ENCODE measurements around the gene ZFP36.
A peak's percentile ranks its signal among the peaks of the same experiment; 100 is the strongest.
"Not testable (repeated sequence)": the region's sequence is repeated elsewhere in the genome, so short reads cannot be mapped to it uniquely, and the experiment has no call there.

The ZFP36 gene, protein sequence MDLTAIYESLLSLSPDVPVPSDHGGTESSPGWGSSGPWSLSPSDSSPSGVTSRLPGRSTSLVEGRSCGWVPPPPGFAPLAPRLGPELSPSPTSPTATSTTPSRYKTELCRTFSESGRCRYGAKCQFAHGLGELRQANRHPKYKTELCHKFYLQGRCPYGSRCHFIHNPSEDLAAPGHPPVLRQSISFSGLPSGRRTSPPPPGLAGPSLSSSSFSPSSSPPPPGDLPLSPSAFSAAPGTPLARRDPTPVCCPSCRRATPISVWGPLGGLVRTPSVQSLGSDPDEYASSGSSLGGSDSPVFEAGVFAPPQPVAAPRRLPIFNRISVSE

DNA sequence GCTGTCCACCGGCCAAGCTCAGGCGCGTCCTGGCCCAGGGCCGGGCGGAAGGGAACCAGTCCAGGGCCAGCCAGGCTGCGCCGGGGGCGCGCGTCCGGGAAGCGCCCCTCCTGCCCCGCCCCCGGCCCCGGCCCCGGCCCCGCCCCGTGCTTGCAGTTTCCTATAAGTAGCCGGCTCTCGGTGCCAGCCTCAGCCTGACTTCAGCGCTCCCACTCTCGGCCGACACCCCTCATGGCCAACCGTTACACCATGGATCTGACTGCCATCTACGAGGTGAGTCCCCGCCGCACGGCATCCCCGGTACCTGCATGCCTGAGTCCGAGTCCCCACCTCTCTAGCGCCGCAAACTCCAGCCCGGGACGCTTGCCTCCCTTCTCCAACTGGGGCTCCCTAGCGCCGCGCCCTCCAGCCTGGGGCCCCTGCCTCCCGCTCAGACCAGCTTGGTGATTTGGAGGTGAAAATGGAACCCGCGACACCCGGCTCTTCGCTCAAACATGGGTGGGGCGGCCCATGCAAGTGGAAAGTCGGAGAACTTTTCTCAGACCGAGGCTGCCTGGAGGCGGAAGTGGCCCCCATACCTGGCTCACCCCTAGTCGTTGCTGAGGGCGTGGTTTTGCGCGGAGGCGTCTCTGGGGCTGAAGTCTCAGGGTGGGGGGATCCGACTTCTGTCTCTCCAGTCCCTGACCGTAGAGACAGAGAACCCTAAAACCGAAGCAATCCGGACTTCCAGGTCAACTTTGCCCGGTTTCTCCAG is at the start of gene ZFP36:
Gene ZFP36, plus strand, starts transcription at position 192 of the 754 bp plus-strand sequence. Its CDS starts 58 bp downstream, at position 250.
- peak; percentile 89 for DNase-seq

DNA sequence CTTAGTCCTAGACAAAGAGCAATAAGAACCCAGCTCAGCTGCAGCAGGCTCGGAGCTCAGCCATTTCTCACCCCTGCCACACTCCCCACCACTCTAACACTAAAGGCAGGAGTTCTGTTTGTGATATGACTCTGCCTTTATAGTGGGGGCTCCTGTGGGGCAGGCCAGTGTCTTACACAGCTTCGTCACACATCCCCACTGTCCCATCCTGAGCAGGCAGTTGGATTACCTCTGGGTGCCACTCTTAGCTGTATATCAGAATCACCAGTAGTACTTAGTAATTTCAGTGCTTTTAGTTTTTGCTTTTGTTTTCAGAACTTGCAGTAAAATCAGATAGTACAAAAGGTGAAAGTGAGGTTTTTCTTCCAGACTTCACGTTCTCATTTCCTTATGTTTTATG is 47.6 kb upstream of the ZFP36 start:
- no peak for DNase-seq

DNA sequence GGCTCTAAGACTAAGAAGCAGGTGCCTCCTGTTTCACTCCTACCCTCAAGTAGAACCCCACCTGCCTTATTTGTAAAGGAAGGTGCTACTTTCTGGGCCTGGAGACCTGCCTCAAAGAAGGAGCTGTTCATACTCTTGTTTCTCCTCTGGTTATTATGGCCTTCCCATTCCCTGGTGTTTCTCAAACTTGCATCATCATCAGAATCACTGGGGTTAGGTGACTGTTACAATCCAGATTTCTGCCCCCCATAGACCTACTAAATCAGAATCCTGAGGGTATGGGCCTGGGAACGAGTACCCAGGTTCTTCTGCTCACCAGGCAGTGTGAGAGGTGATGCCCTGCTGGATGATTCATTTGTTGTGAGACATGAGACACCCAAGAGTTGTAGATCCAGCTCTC is 46.0 kb upstream of the ZFP36 start:
- DNase-seq: no peak

DNA sequence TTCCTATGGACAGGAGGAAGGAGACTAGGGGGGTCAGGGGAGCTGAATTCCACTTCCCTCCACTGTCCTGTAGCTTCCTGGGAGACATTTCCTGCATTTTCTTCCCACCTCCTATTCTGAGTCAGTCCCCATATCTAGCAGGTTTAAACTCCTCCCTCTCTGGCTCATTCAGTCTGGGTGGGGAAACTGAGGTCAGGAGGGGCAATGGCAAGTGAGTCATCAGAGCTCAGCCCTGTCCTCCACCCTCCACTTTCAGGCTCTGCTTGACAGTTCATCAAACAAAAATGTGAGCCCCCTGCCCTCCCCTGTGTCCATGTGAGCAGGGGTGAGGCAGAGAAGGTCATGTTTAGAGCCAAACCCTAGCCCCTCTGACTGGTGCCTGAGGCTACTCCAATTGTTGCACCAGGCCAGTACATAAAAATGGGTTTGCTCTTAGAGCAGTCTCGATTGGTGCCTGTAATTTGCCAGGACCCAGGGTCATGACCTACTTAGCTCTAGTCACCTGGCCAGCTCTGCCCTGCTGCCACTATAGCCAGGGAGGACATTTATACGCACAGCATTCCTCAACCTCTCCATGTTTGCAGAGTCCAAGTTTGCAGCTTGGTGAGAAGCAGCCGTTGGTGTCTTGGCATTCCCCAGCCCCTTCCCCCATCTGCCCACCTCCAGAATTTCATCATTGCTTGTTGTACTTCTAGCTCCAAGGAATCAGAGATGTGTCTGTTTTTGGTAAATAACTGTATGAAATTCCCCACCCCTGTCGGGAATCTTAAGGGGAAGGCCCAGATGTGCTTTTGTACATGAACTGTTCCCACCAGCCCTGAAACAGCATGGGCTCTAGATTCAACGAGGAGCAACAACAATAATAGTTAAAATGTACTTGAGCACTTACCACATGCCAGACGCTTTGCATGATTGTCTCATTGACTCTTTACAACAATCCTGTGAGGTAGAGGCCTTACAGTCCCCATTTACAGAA is 43.7 kb upstream of the ZFP36 start:
- DNase-seq: no peak

DNA sequence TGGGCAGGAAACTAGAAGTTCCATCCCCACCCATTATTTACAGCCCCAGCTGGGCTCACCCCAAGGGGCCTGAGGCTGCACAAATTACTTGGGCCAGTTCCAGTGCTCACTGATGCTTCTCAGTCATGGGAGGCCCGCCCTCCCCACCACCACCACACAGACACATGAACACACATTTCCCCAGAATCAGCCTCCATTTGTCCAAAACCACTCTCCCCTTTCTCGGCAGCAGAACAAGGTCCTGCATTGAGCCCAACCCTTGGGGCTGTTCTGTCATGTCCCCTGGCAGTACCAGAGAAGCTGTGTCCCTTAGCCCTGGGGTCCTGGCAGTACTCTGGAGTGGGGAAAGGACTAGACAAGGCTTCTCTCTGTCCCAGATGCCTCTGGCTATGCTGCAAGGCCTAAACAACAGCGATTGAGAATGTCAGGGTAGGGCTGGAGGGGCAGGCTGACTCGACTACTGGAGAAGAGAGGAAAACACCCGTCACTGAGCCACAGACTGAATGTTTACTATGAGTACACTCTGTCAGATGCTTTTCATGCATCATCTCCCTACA is 42.7 kb upstream of the ZFP36 start:
- DNase-seq: no peak

DNA sequence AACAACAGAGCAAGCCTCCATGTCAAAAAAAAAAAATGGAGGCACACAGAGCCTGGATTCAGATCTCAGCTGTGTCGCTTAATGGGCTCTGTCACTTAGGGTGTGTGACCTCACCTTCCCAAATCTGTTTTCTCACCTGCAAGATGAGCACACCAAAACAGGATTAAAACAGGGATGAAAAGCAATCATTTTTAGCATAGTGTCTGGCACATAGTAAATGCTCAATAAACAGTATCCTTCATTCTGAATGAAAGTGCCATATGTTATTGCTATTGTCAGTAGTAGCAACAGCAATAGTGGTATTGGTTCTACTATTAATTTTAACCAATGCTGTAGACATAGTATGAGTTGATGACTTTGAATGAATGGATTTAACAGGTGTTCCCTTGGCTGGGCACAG is 41.1 kb upstream of the ZFP36 start:
- DNase-seq: no peak

DNA sequence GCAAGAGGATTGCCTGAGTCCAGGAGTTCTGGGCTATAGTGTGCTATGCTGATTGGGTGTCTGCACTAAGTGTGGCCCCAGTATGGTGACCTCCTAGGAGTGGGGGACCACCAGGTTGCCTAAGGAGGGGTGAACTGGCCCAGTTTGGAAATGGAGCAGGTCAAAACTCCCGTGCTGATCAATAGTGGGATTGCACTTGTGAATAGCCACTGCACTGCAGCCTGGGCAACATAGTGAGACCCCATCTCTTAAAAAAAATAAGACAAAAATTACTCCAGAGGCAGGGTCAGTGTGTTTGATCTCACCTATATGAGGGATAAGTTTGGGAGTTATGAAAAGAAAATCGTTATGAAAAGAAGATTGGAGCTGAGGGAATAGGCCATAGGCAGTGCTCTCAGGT is 37.4 kb upstream of the ZFP36 start:
- DNase-seq: no peak

DNA sequence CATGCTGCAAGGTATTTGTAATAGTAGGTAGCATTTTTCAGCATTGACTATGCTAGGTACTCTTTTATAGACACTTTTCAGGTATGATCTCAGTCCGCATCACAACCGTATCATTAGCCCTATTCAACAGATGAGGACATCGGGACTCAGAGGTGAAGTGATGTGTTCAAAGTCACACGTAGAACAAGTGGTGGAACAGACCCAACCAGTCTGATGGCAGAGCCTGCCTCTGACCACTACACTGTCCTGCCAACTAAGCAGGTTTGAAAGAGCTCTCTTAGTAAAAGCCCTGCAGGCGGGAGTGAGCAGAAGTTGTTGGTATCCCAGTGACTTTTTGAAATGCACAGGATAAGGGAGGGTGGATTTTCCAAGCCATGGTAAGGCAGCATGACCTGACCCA is 35.9 kb upstream of the ZFP36 start:
- DNase-seq: no peak

DNA sequence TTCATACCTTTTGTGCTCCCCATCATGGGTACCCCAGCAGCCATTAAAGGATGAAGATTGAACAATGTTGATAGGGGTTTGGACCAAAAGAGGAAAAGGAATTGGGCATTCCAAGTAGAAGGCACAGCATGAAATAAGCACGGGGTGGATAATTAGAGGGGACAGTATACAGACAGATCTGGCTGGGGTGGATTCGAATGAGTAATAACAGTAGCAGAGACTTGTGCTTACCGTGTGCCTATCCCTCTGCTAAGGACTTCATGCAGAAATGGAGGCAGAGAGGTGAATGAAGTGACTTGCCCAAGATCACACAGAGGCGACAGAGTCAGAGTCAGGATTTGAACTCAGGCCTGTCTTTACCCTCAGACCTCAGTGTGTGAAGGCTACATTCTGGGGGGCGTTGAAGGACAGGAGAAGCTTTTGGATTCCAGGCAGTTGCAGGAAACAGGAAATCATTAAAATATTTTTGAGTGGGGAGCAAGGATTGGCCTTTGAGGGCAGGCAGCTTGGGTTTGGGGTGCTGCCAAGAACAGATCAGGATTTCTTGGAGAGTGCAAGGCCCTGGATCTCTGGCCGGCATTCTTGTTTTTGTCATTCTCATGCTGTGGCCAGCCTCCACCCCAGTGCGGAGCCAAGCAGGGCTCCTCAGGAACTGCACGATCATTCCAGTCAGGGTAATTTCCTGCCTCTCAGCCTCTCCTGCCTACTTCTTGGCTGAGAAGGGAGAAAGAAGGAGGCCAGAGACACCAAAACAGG is 34.4 kb upstream of the ZFP36 start:
- no peak for DNase-seq

DNA sequence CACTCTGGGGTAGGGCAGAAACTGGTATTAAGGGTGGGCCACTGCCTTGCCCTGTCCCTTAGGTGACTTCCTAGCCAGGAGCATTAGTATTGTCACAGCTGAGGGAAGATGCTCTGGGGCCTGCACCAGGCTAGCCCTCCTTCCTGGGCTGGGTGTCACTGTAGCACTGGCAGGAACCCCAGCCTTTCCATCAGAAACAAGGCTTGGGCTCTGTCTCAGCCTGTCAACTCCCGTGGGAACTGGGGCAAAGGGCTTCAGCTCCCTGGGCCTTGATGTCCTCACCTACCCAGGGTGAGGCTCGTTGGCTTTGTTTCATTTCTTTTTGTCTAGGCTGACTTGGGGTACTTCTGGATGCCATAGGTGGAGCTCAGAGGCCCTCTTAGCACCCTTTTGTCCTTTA is 33.7 kb upstream of the ZFP36 start:
- no peak for DNase-seq

DNA sequence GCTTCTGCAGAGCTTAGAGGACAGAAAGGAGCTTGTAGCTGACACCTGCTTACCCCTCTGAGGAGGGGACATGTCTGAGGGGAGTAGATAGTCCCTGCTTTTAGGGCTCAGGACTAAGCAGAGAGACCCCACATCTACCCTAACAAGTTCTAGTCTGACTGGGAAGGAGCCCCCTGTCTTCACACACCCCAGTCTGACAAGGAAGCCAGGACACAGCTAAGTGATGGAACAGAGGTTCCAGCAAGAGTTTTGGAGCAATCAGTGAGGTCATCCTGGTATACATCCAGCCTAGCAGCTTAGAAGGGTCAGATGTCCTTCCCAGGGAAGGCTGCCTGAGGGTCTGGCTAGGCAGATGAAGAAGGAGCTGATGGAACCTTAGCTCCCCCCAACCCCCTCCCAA is 30.7 kb upstream of the ZFP36 start:
- DNase-seq: no peak

DNA sequence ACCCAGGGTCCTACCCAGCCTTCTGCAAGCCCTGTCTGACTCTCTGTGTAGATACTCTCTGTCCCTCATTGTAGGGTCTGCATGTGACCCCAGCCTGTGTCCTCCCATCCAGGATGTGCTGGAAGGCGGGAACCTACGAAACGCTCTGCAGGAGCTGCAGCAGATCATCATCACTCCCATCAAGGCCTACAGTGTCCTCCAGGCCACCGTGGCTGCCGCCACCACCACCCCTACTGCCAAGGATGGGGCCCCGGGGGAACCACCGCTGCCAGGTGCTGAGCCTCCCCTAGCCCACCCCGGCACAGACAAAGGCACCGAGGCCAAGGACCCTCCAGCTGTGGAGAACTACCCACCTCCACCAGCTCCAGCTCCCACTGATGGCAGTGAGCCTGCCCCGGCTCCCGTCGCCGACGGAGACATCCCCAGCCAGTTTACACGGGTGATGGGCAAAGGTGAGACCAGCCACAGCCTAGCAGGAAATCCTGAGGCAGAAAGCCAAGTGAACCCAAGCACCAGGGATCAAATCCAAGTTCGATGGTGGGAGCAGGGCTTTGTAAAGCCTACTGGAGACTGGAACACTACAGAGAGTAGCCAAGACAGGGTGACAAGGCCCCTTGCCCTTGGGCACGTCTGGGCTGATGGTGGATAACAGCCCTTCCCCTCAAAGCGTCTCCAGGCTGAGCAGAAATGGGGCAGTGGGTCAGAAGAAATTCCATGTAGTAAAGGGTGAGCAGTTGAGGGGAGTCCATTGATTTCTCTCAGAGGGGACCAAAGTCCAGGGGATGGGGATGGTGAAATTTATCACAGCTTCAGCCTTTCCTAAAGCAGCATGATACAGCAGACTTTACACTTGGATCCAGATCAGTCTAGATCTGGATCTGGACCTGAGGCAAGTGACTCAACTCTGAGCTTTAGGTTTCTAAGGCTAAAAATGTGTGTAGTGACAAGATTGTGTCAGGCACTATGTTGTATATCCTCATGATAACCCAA is 29.0 kb upstream of the ZFP36 start:
- no peak for DNase-seq

DNA sequence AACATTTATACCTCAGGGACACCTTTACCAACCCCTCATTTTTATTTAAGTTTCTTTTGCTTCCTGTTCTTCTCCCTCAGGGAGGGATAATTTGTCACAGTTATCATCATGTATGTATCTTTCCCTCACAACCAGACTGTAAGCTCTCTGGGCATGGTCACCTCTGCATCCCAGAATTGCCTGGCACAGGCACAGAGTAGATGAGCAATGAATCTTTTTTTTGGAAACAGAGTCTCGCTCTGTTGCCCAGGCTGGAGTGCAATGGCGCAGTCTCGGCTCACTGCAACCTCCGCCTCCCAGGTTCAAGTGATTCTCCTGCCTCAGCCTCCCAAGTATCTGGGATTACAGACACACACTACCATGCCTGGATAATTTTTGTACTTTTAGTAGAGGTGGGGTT is 27.3 kb upstream of the ZFP36 start:
- not testable (repeated sequence) for DNase-seq

DNA sequence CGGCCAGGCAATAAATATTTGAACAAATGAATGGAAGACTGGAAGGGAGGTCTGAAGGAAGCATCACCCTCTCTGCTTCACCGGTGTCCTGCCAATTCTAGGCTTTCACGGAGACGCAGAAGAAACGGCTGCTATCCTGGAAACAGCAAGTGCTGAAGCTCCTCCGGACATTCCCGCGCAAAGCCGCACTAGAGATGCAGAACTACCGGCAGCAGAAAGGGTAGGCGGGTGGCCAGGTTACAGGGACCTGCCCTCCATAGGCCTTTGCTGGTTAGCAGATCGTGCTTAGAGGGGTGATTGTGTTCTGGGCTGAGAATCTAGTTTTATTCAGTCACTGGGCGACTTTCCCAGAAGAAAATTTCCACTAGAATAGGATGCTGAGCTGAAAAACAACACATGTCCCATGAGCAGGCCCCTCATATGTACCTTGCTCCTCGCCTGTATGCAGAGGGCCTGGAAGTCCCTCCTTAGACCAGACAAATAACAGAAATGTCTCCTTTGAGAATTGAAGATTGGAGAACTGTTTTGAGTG is 26.7 kb upstream of the ZFP36 start:
- no peak for DNase-seq

DNA sequence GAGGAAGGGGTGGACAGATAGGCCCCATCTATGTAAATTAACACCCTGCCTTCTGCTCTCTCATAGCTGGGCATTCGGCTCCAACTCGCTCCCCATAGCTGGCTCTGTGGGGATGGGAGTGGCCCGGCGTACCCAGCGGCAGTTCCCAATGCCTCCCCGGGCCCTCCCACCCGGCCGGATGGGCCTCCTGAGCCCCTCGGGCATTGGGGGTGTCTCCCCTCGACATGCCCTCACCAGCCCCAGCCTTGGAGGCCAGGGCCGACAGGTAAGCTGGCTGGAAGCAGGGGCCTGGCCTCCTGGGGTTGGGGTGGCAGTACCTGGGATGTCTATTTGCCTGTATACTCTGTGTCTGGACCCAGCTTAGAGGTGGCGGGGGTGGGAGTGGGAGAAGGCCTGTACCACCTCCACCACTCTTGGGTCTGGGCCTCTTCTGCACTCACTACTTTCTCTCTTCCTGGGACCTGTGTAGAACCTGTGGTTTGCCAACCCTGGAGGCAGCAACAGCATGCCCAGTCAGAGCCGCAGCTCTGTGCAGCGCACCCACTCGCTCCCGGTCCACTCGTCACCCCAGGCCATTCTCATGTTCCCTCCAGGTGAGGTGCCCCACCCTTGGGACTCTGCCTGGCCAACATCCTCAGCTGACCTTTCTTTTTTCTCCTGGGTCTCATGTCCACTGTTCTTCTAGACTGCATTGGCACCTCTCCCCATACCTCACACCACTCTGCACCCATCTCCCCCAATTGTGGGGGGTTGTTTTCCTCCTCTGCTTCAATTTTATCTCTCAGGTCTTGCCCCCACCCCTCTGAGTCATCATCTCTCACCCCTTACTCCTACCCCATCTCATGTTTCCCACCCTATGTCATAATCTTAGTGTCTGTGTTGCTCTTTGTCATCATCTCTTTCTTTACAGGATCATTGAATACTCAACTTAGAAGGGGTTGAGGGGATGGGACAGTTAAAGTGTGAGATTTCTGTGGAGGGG is 25.8 kb upstream of the ZFP36 start:
- no peak for DNase-seq

DNA sequence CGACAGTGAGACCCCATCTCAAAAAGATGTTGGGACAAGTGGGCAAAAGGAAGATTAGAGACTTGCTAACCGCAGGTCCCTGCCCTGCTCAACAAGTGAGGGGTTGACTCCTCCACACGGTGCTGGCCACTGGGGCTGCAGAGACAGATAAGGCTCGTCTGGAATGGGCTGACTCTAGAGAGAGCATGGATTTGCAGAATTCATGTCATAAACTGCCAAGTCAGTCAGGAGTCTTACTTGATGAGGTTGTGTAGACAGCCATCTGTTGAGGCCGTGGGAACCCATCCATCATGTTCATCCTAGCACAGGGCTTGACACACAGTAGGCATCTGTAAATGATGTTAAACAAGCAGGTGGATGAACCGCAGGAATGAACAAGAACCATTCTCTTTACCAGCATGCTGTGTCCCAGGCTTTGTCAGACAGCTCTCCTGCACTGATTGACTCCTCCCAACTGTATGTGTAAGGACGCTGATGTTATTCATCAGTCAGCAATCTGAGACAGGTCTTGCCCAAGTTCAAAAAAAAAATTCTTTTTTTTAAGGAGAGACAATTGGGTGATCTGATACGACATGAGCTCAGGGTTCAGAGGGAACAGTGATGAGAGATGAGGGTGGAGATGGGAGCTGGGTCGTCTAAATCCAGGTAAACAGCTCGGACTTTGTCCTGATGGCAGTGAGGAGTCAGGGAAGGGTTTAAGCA is 24.6 kb upstream of the ZFP36 start:
- no peak for DNase-seq

DNA sequence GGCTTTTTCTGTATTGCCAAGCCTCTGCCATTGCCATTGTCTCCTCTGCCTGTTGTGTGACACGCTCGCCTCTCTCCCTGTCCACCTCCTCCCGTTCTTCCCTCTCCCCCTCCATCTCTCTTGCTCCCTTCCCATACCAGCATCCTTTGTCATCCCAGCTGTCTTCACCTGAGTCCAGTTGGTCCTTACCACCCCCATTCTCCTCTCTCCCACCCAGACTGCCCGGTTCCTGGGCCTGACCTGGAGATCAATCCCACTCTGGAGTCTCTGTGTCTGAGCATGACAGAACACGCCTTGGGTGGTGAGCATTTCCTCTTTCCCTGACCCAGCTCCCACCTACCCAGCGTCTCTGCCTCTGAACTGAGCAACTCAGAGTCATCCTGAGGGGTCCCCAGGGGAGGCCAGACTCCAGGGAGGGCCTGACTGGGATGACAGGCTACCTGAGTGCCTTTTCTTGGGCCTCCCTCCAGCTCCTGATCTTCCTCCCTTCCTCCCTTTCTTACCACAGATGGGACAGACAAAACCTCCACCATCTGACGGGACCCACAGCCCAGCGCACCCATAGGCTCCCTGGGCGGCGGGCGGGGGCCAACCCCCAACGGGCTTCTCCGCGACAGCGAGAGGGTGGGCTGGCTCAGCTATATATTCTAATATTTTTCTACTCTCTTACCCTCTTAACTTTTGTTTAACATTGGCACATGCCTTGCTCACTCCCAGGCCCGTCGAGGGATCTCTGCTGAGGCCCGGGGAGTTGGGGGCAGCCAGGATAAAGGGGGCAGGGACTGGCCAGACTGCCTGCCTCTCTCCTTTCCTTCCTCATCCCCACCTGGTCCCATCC is 23.4 kb upstream of the ZFP36 start:
- no peak for DNase-seq
